CD14-positive monocyte (primary cell): ENCODE measurements around the gene TMTC1. TPM values are rescaled to one million over a fixed set of nuclear protein-coding genes. Genes with fewer than 3 reads are reported as not detected.

ENCODE experiments used
- DNase-seq, 3 donors: peaks; one replicate each; pipeline ENCODE4 v3.0.0-alpha.2; 2011 to 2022
- H2AFZ ChIP-seq: 2 replicates; pipeline ENCODE4 v1.6.0; 2012; ENCODE audit warnings: mild to moderate bottlenecking, low read depth, low read length, inconsistent platforms; ENCODE audit not compliant: insufficient read depth, poor library complexity, severe bottlenecking
- H3K27ac ChIP-seq, 2 donors: 1 replicate in 1 of 2; 2 replicates in 1 of 2; pipeline ENCODE4 v1.5.1; 2012 to 2013; ENCODE audit warnings: low read length in 2 of 2, control low read depth in 1 of 2, inconsistent platforms in 1 of 2, low read depth in 1 of 2, mild to moderate bottlenecking in 1 of 2
- H3K27me3 ChIP-seq, 2 donors: one replicate each; pipeline versions ENCODE4 v1.6.0 to v1.6.1; 2011 to 2013; ENCODE audit warnings: low read length in 2 of 2; ENCODE audit not compliant: control insufficient read depth in 2 of 2, insufficient read depth in 2 of 2
- H3K36me3 ChIP-seq, 2 donors: replicated peaks in 1 of 2; 1 replicate in 1 of 2; 2 replicates in 1 of 2; pipeline versions ENCODE4 v1.5.1 to v1.6.1; 2012 to 2013; ENCODE audit warnings: low read length in 2 of 2, control low read depth in 1 of 2, inconsistent platforms in 1 of 2, mild to moderate bottlenecking in 1 of 2; ENCODE audit not compliant: insufficient read depth in 2 of 2, control insufficient read depth in 1 of 2
- H3K4me1 ChIP-seq, 2 donors: 1 replicate in 1 of 2; 2 replicates in 1 of 2; pipeline versions ENCODE4 v1.5.1 to v1.6.1; 2012 to 2013; ENCODE audit warnings: low read length in 2 of 2, control low read depth in 1 of 2, inconsistent platforms in 1 of 2, mild to moderate bottlenecking in 1 of 2, moderate library complexity in 1 of 2; ENCODE audit not compliant: insufficient read depth in 2 of 2, control insufficient read depth in 1 of 2
- H3K4me2 ChIP-seq: replicated peaks from 2 replicates; pipeline ENCODE3; 2012; ENCODE audit warnings: low read length, moderate library complexity, mild to moderate bottlenecking; ENCODE audit not compliant: poor library complexity, severe bottlenecking; ENCODE audit errors: extremely low read depth
- H3K4me3 ChIP-seq, 3 experiments: fragments of 200-600 bp in 1 of 3; sonication (generic) in 1 of 3; replicated peaks in 1 of 3; 1 replicate in 2 of 3; 2 replicates in 1 of 3; pipeline ENCODE4 v1.5.1; 2011 to 2013; ENCODE audit warnings: low read length in 3 of 3, mild to moderate bottlenecking in 3 of 3, control low read depth in 2 of 3, low read depth in 2 of 3, inconsistent platforms in 1 of 3, moderate library complexity in 1 of 3
- H3K79me2 ChIP-seq: 2 replicates; pipeline ENCODE4 v1.6.0; 2012; ENCODE audit warnings: mild to moderate bottlenecking, control low read depth, inconsistent platforms, low read length, moderate library complexity; ENCODE audit not compliant: insufficient read depth
- H3K9ac ChIP-seq: 2 replicates; pipeline ENCODE4 v1.6.0; 2017; ENCODE audit warnings: low read length, mild to moderate bottlenecking; ENCODE audit not compliant: insufficient read depth, poor library complexity, severe bottlenecking
- H3K9me3 ChIP-seq, 2 donors: replicated peaks in 1 of 2; 1 replicate in 1 of 2; 2 replicates in 1 of 2; pipeline versions ENCODE4 v1.5.1 to v1.6.1; 2012 to 2013; ENCODE audit warnings: low read length in 2 of 2, control low read depth in 1 of 2; ENCODE audit not compliant: control insufficient read depth in 1 of 2, insufficient read depth in 1 of 2
- H4K20me1 ChIP-seq: 2 replicates; pipeline ENCODE4 v1.6.0; 2012; ENCODE audit warnings: mild to moderate bottlenecking, low read length, control low read depth, moderate library complexity; ENCODE audit not compliant: insufficient read depth
- H3K27ac Mint-ChIP-seq, 7 donors: one replicate each; pipeline ENCODE4 v1.8.0; 2020; ENCODE audit warnings: mild to moderate bottlenecking in 7 of 7, mixed read lengths in 7 of 7, moderate library complexity in 6 of 7, inconsistent platforms in 2 of 7
- H3K27me3 Mint-ChIP-seq, 3 donors: one replicate each; pipeline ENCODE4 v1.8.0; 2021 to 2022; ENCODE audit warnings: low read depth in 3 of 3, mild to moderate bottlenecking in 3 of 3, mixed read lengths in 3 of 3, moderate library complexity in 3 of 3, inconsistent platforms in 1 of 3
- H3K36me3 Mint-ChIP-seq, 2 donors: one replicate each; pipeline ENCODE4 v1.8.0; 2020; ENCODE audit warnings: mixed read lengths in 2 of 2, inconsistent platforms in 1 of 2, mild to moderate bottlenecking in 1 of 2
- H3K4me1 Mint-ChIP-seq: one replicate; pipeline ENCODE4 v1.8.0; 2020; ENCODE audit warnings: mild to moderate bottlenecking, mixed read lengths
- H3K4me3 Mint-ChIP-seq, 2 donors: one replicate each; pipeline ENCODE4 v1.8.0; 2020; ENCODE audit warnings: mild to moderate bottlenecking in 2 of 2, mixed read lengths in 2 of 2, moderate library complexity in 1 of 2
- H3K9me3 Mint-ChIP-seq, 7 donors: one replicate each; pipeline ENCODE4 v1.8.0; 2020 to 2022; ENCODE audit warnings: mixed read lengths in 7 of 7, mild to moderate bottlenecking in 6 of 7, moderate library complexity in 6 of 7, inconsistent platforms in 2 of 7
- WGBS: methylation state at CpG from one replicate; pipeline ENCODE4 v1.1.5; 2013; ENCODE audit warnings: missing lambda C conversion rate; ENCODE audit not compliant: insufficient coverage; 5-methylcytosine and 5-hydroxymethylcytosine counted together
- intact Hi-C, 2 donors: fragments of 100-400 bp; cut with micrococcal nuclease; formaldehyde crosslinking; loops; one replicate each; pipeline versions ENCODE4 v1.15.0 to v1.15.1; 2023
- polyA plus RNA-seq, 3 donors: library from polyadenylated mRNA; depleted of rRNA in 1 of 3; unstranded in 2 of 3; stranded (reverse) in 1 of 3; fragments of 300-500 nt in 2 of 3; fragments of >200 nt in 1 of 3; fragmentation: Illumina TruSeq in 2 of 3; gene quantifications; 1 replicate in 2 of 3; 2 replicates in 1 of 3; pipeline ENCODE4 v1.2.3, GENCODE V29; 2012 to 2021
- TF ChIP-seq, protein P1 (sequence below): fragments of 200-600 bp; IDR thresholded peaks from one replicate; pipeline ENCODE4 v1.8.0; 2022; ENCODE audit warnings: antibody characterized with exemption, mild to moderate bottlenecking

TMTC1 gene
- polyA plus RNA-seq, 3 donors, result 0.57 to 5.6 (median 2.1) TPM

GRCh38 chr12:29710104-29710503, 73.6 kb downstream of the TMTC1 start:
- H3K9me3 Mint-ChIP-seq, result peaks cover 0 to 3% (median 0%) of the 10 kb centered on the region in 7 donors

DNA sequence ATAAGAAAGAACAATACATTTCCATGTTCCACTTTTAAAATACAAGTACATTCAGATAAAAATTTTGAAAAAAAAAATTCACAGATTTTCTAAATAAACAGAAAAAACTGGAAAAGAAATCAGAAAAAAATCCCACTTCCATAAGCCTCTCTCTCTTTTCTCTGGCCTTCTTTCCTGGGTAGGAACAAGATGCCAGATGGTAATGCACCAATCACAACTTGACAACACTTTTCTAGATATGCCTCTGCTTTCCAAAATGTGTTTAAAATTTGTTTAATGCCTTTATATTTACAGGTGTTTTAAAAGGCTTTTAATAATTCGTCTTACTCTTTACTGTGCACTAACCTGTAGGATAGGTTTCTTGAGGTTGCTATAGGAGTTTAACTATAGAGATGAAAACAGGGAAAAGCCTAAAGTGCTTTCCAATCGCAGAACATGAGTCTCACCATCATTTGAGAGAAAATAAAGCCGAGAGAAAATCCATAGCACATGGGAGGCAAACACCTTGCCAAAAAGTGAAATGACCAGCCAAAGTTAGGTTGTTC, 74.2 kb downstream of the TMTC1 start:
- H3K4me3 Mint-ChIP-seq, result no peak overlapping the region
- 80% methylated on average over 2 of the region's 3 CpGs for WGBS
- no peak overlapping the region for H3K4me3 ChIP-seq
- H3K4me1 ChIP-seq, result peaks cover 0 to 5% of the 10 kb centered on the region in 2 donors
- H4K20me1 ChIP-seq, result no peaks in the 10 kb centered on the region
- H3K4me1 Mint-ChIP-seq, result peaks cover 12% of the 10 kb centered on the region
- peaks cover 2 to 5% (median 5%) of the 10 kb centered on the region in 3 donors for H3K27me3 Mint-ChIP-seq
- intact Hi-C loops, result no loop called here
- H3K27ac Mint-ChIP-seq, result no peak overlapping the region
- TF ChIP-seq, protein P1, sequence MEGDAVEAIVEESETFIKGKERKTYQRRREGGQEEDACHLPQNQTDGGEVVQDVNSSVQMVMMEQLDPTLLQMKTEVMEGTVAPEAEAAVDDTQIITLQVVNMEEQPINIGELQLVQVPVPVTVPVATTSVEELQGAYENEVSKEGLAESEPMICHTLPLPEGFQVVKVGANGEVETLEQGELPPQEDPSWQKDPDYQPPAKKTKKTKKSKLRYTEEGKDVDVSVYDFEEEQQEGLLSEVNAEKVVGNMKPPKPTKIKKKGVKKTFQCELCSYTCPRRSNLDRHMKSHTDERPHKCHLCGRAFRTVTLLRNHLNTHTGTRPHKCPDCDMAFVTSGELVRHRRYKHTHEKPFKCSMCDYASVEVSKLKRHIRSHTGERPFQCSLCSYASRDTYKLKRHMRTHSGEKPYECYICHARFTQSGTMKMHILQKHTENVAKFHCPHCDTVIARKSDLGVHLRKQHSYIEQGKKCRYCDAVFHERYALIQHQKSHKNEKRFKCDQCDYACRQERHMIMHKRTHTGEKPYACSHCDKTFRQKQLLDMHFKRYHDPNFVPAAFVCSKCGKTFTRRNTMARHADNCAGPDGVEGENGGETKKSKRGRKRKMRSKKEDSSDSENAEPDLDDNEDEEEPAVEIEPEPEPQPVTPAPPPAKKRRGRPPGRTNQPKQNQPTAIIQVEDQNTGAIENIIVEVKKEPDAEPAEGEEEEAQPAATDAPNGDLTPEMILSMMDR, result no peak
- no peak overlapping the region for H2AFZ ChIP-seq
- peaks cover 0 to 11% of the 10 kb centered on the region in 2 donors for H3K36me3 Mint-ChIP-seq
- peaks cover 0 to 2% of the 10 kb centered on the region in 2 donors for H3K27me3 ChIP-seq
- DNase-seq, result no peak
- peaks cover 0 to 3% (median 0%) of the 10 kb centered on the region in 7 donors for H3K9me3 Mint-ChIP-seq
- H3K36me3 ChIP-seq, result no peaks in the 10 kb centered on the region
- H3K27ac ChIP-seq, result no peak overlapping the region
- no peak overlapping the region for H3K4me2 ChIP-seq
- H3K9me3 ChIP-seq, result no peaks in the 10 kb centered on the region
- H3K9ac ChIP-seq, result no peak overlapping the region
- no peaks in the 10 kb centered on the region for H3K79me2 ChIP-seq

More at GRCh38 chr12:29710104-29710503, 73.6 kb downstream of the TMTC1 start:
- Histone ChIP-seq H3K27me3 (peaks cover 0 to 2% of the 10 kb centered on the region in 2 donors), H3K36me3 (no peaks in the 10 kb centered on the region), H3K9me3 (no peaks in the 10 kb centered on the region), H3K4me1 (peaks cover 0 to 5% of the 10 kb centered on the region in 2 donors), H4K20me1 (no peaks in the 10 kb centered on the region), H3K9ac (no peak overlapping the region), H3K4me2 (no peak overlapping the region), H2AFZ (no peak overlapping the region), H3K4me3 (no peak overlapping the region), H3K79me2 (no peaks in the 10 kb centered on the region), H3K27ac (no peak overlapping the region)
- H3K27me3 Mint-ChIP-seq, result peaks cover 2 to 5% (median 4%) of the 10 kb centered on the region in 3 donors
- no peak overlapping the region for H3K4me3 Mint-ChIP-seq
- peaks cover 12% of the 10 kb centered on the region for H3K4me1 Mint-ChIP-seq
- H3K27ac Mint-ChIP-seq, result no peak overlapping the region
- WGBS, result 91% methylated on average over 4 of the region's 5 CpGs
- DNase-seq, result no peak
- TF ChIP-seq, protein P1, result no peak
- peaks cover 0 to 6% of the 10 kb centered on the region in 2 donors for H3K36me3 Mint-ChIP-seq
- intact Hi-C loops, result no loop called here
